ENCODE measurements around the gene KLRF2. TPM values are rescaled to one million over a fixed set of nuclear protein-coding genes. Genes with fewer than 3 reads are reported as not detected.

Gene KLRF2
- total and polyA plus RNA-seq, 2 of the 8 experiments (the other 6 are each of a cell fraction or from before 2014, with no cell fraction given) = not detected

DNA sequence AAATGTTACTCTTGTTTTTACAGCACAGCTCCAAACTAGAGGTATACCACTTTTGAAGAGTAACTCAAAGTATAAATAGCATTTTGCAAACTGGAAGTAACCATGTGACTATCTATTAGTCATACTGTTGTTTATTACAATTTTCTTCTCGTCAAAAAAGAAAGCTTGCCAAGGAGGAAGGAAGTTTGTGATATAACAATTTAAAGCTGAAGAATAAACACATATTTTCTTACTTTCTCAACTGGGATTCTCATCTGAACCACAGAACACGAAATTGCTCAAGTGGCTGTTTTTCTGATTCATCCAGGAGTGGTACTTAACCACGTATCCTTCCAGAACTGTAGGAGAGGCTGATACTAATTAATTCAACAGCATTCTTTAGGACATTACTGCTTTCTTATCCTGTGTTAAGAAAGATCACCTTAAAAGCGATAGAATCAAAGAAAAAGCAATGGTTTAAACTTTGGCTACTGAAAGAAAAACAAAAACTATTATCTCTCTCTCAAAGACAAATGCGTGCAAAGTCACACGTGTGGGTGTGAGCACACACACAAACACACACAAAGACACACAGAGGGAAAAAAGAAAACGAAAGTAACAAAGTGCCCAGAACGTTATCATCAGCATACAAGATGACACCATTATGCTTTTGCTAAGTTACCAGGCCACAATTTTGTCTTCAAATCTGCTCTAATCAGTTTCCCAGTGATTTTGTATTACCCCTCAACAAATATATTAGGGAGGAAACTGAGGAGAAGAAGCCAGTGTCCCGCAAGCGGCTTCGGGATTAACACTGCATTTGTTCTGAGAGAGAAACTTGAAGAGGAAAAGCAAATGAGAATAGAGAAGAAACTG lies 11.8 kb upstream of the KLRF2 start, which contains the start of gene CLEC2B (continued):
- TF ChIP-seq, protein P1, sequence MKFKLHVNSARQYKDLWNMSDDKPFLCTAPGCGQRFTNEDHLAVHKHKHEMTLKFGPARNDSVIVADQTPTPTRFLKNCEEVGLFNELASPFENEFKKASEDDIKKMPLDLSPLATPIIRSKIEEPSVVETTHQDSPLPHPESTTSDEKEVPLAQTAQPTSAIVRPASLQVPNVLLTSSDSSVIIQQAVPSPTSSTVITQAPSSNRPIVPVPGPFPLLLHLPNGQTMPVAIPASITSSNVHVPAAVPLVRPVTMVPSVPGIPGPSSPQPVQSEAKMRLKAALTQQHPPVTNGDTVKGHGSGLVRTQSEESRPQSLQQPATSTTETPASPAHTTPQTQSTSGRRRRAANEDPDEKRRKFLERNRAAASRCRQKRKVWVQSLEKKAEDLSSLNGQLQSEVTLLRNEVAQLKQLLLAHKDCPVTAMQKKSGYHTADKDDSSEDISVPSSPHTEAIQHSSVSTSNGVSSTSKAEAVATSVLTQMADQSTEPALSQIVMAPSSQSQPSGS (IDR thresholded peaks at IDR 0.05; ENCODE audit: low read length) = no peak
